B cell (primary cell): Measurements from ENCODE around the gene TBC1D22B.

Experiments
- CTCF ChIP-seq: fragments of 200-600 bp; IDR thresholded peaks from one replicate; pipeline ENCODE4 v1.8.0; 2022; ENCODE audit warnings: antibody characterized with exemption, mild to moderate bottlenecking
- EZH2 ChIP-seq: IDR thresholded peaks from 2 replicates; pipeline ENCODE4 v1.6.1; 2012; ENCODE audit warnings: borderline replicate concordance, low read depth, mild to moderate bottlenecking, moderate library complexity, low read length; ENCODE audit not compliant: insufficient read depth, poor library complexity, severe bottlenecking

- TF ChIP-seq CTCF = no peak
- TF ChIP-seq EZH2 = no peak
These were observed 118.6 kb downstream of the TBC1D22B start for GRCh38 chr6:37376078-37376743.
